ENCODE results near the gene SYT2.

The SYT2 gene

GRCh38 chr1:202710070-202711045 lies at the start of gene SYT2:
TSS of gene SYT2 (minus strand) at chr1:202710454. CDS start at chr1:202605772, 104,682 bp downstream.
- TF ChIP-seq, protein P1, sequence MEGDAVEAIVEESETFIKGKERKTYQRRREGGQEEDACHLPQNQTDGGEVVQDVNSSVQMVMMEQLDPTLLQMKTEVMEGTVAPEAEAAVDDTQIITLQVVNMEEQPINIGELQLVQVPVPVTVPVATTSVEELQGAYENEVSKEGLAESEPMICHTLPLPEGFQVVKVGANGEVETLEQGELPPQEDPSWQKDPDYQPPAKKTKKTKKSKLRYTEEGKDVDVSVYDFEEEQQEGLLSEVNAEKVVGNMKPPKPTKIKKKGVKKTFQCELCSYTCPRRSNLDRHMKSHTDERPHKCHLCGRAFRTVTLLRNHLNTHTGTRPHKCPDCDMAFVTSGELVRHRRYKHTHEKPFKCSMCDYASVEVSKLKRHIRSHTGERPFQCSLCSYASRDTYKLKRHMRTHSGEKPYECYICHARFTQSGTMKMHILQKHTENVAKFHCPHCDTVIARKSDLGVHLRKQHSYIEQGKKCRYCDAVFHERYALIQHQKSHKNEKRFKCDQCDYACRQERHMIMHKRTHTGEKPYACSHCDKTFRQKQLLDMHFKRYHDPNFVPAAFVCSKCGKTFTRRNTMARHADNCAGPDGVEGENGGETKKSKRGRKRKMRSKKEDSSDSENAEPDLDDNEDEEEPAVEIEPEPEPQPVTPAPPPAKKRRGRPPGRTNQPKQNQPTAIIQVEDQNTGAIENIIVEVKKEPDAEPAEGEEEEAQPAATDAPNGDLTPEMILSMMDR (IDR thresholded peaks at IDR 0.05; ENCODE audit: borderline replicate concordance, insufficient read depth, low read depth, low read length), result no peak
- no peak within 1 kb of the TSS for H3K4me3 ChIP-seq (ENCODE audit: low read depth, low read length)

DNA sequence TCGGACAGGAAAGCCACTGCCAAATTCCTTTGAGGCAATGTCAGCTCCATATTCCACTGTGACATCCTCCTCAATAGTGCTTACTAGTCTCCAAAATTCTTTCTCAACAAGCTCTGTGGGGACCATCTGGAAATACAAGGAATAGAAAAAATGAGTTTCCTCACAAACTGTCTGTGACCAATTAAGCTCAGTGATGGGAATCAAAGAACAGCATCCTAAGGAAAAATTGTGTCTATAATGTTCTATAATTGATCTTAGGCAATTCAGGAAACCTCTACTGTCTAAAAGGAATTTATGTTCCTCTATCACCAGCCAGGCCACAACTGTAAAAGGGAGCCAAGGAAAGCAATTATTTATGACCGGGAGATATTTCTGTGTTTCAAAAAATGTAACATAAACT lies 46.1 kb upstream of the SYT2 start:
- TF ChIP-seq, protein P1 (IDR thresholded peaks at IDR 0.05; ENCODE audit: borderline replicate concordance, insufficient read depth, low read depth, low read length), result no peak
- H3K4me3 ChIP-seq (ENCODE audit: low read depth, low read length), result no peak overlapping the region

DNA sequence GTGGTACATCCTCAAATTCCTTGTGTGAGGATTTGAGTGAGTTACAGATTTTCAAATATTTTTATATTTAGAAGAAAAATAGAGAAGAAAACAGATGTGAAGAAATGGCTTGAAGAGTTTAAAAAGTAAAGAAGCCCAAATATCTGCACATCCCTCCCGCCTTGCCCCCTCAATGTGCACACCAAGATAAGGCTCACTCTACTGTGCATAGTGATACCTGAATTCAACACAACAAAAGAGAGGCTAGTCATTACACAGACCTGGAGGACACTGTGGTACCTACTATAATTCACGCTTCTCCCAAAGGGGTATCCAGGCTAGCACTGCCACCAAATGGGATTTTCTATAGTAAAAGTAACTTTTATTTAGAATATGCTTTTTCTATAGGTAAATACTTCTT lies 44.0 kb upstream of the SYT2 start:
- H3K4me3 ChIP-seq (ENCODE audit: low read depth, low read length), result no peak overlapping the region
- TF ChIP-seq, protein P1 (IDR thresholded peaks at IDR 0.05; ENCODE audit: borderline replicate concordance, insufficient read depth, low read depth, low read length), result no peak

DNA sequence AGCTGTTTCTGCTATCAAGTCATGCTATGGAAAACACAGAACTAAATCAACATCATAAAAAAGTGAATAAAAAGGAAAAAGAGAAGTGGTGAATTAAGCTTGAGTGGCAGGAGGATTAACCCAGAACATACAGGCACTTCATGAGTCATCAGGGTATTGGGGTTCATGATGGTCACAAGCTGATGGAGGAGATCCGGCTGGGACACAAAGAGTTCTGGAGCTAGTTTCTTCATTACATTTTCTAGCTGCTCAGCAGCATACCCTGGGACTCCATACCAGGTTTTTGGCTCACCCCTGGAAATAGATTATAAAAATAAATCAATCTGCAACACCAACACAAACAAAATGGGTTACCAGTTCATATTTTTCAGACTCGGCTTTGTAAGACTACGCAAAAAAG lies 42.5 kb upstream of the SYT2 start:
- TF ChIP-seq, protein P1 (IDR thresholded peaks at IDR 0.05; ENCODE audit: borderline replicate concordance, insufficient read depth, low read depth, low read length), result no peak
- no peak overlapping the region for H3K4me3 ChIP-seq (ENCODE audit: low read depth, low read length)

- TF ChIP-seq, protein P1 (IDR thresholded peaks at IDR 0.05; ENCODE audit: borderline replicate concordance, insufficient read depth, low read depth, low read length), result no peak
- H3K4me3 ChIP-seq (ENCODE audit: low read depth, low read length), result no peak overlapping the region
Observed at GRCh38 chr1:202750761-202751160, 40.5 kb upstream of the SYT2 start.

DNA sequence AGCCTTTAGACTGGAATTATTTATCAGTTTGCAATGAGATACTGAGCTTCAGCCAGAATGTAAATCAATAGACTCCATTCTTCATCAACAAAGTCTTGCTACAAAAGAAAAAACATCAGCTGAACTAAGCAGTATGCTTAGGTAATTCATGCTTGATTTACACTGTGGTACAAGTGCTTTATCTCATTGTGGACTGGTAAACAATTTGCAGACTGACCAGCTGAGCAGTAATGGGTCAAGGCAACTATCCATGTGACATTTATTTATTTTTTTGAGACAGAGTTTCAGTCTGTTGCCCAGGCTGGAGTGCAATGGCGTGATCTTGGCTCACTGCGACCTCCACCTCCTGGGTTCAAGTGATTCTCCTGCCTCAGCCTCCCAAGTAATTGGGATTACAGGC lies 39.8 kb upstream of the SYT2 start:
- H3K4me3 ChIP-seq (ENCODE audit: low read depth, low read length), result no peak overlapping the region
- TF ChIP-seq, protein P1 (IDR thresholded peaks at IDR 0.05; ENCODE audit: borderline replicate concordance, insufficient read depth, low read depth, low read length), result no peak

Data from GM12875 (cell line).